Lung (tissue), 12 donors: ENCODE data around the gene MAPKAPK2. TPM values are rescaled to one million over a fixed set of nuclear protein-coding genes. Genes with fewer than 3 reads are reported as not detected.
A peak's percentile ranks its signal among the peaks of the same experiment; 100 is the strongest.

ENCODE experiments used
- ATAC-seq: fragments of 200-7000 bp; cut with Tn5 transposase; one replicate; pipeline ENCODE4 v1.9.1; 2020; ENCODE audit warnings: moderate number of reproducible peaks; ENCODE audit not compliant: insufficient read depth, low FRiP score
- DNase-seq, 3 donors: peaks; one replicate each; pipeline ENCODE4 v3.0.0-alpha.2; 2013 to 2017
- H3K27ac ChIP-seq, 2 donors: one replicate each; pipeline ENCODE4 v1.5.1; 2013; ENCODE audit warnings: mild to moderate bottlenecking in 2 of 2, moderate library complexity in 2 of 2, control low read depth in 1 of 2, inconsistent platforms in 1 of 2, low read depth in 1 of 2, low read length in 1 of 2
- H3K27me3 ChIP-seq, 3 donors: one replicate each; pipeline ENCODE4 v1.5.1; 2013; ENCODE audit warnings: low read length in 2 of 3; ENCODE audit not compliant: control insufficient read depth in 3 of 3, insufficient read depth in 3 of 3
- H3K36me3 ChIP-seq, 4 donors: one replicate each; pipeline ENCODE4 v1.5.1; 2013; ENCODE audit warnings: low read length in 4 of 4, mild to moderate bottlenecking in 1 of 4, moderate library complexity in 1 of 4; ENCODE audit not compliant: control insufficient read depth in 4 of 4, insufficient read depth in 4 of 4
- H3K4me1 ChIP-seq, 5 donors: one replicate each; pipeline ENCODE4 v1.5.1; 2013; ENCODE audit warnings: low read length in 5 of 5, mild to moderate bottlenecking in 2 of 5, moderate library complexity in 1 of 5; ENCODE audit not compliant: control insufficient read depth in 5 of 5, insufficient read depth in 5 of 5
- H3K4me3 ChIP-seq: one replicate; pipeline ENCODE4 v1.5.1; 2013; ENCODE audit warnings: mild to moderate bottlenecking, control low read depth, moderate library complexity
- H3K9ac ChIP-seq, 2 donors: one replicate each; pipeline ENCODE4 v1.5.1; 2013; ENCODE audit warnings: low read length in 2 of 2, control low read depth in 1 of 2; ENCODE audit not compliant: insufficient read depth in 1 of 2
- H3K9me3 ChIP-seq, 4 donors: one replicate each; pipeline ENCODE4 v1.5.1; 2013; ENCODE audit warnings: low read length in 3 of 4, mild to moderate bottlenecking in 1 of 4, moderate library complexity in 1 of 4; ENCODE audit not compliant: control insufficient read depth in 4 of 4, insufficient read depth in 3 of 4
- WGBS, 2 donors: extraction: QIAGEN DNeasy Blood & Tissue Kit; methylation state at CpG; one replicate each; pipeline ENCODE4 v1.1.7; 2013; 5-methylcytosine and 5-hydroxymethylcytosine counted together
- polyA plus RNA-seq, 2 donors: library from polyadenylated mRNA; stranded (reverse); fragments of 200-250 nt; gene quantifications; one replicate each; pipeline ENCODE4 v1.2.1, GENCODE V29; 2013
- total RNA-seq, 2 donors: library from RNA; depleted of rRNA in 1 of 2; stranded (reverse); fragments of >200 nt in 1 of 2; gene quantifications; one replicate each; pipeline ENCODE4 v1.2.1, GENCODE V29; 2014 to 2021
- TF ChIP-seq, protein P1 (sequence below): IDR thresholded peaks from 2 replicates; pipeline ENCODE4 v1.5.1; 2012; ENCODE audit warnings: mild to moderate bottlenecking; ENCODE audit errors: control extremely low read depth, extremely low read depth
- donor health status: control.
- donor health status: control.
- donor health status: Bipolar disorder and iron deficiency.
- donor health status: healthy.
- donor health status: DM: yes; HTN: yes; CAD: no.

The MAPKAPK2 gene
- total and polyA plus RNA-seq, 4 donors = 35.8 to 116 (median 75.1) TPM

DNA sequence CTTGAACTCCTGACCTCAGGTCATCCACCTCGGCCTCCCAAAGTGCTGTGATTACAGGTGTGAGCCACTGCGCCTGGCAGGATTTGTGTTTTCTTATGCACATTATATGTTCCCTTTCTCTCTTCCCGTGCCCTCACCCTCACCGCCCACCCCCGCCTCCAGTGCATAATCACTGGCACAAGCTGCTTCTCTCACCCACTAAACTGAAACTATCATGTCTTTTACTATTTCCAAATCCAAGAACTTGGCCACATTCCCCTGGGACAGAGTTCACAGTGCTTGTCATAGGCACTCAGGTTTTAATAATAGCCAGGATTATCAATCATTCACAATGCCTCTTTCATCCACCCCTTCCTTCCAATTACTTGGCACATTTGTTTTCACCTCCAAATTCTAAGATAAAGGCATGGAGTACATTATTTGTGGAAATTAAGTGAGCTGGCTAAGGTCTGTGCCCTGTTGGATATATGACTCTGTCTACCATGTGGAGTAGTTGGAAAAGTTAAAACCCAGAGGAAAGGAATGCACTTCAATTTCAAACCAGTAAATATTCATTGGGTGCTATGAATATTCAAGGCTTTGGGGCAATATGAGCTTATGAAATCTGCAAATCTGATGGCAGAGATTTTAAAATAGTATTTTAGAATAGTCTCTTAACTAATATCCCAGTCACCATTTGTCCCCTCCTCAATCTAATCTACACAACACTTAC is 17.6 kb upstream of the MAPKAPK2 start:
- no peak overlapping the region for H3K4me3 ChIP-seq
- DNase-seq (no peak), ATAC-seq (no peak)
- no peaks in the 10 kb centered on the region for H3K36me3 ChIP-seq
- TF ChIP-seq, protein P1, sequence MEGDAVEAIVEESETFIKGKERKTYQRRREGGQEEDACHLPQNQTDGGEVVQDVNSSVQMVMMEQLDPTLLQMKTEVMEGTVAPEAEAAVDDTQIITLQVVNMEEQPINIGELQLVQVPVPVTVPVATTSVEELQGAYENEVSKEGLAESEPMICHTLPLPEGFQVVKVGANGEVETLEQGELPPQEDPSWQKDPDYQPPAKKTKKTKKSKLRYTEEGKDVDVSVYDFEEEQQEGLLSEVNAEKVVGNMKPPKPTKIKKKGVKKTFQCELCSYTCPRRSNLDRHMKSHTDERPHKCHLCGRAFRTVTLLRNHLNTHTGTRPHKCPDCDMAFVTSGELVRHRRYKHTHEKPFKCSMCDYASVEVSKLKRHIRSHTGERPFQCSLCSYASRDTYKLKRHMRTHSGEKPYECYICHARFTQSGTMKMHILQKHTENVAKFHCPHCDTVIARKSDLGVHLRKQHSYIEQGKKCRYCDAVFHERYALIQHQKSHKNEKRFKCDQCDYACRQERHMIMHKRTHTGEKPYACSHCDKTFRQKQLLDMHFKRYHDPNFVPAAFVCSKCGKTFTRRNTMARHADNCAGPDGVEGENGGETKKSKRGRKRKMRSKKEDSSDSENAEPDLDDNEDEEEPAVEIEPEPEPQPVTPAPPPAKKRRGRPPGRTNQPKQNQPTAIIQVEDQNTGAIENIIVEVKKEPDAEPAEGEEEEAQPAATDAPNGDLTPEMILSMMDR = no peak
- H3K9ac ChIP-seq = no peak overlapping the region
- H3K27ac ChIP-seq = peak overlapping the region in 1 of 2 donors; percentile 84
- WGBS, 2 donors = 75 to 76% methylated on average over 5 of the region's 5 CpGs
- no peaks in the 10 kb centered on the region for H3K9me3 ChIP-seq
- peaks cover 0 to 8% (median 4%) of the 10 kb centered on the region in 5 donors for H3K4me1 ChIP-seq
- peaks cover 0 to 8% (median 0%) of the 10 kb centered on the region in 3 donors for H3K27me3 ChIP-seq

DNA sequence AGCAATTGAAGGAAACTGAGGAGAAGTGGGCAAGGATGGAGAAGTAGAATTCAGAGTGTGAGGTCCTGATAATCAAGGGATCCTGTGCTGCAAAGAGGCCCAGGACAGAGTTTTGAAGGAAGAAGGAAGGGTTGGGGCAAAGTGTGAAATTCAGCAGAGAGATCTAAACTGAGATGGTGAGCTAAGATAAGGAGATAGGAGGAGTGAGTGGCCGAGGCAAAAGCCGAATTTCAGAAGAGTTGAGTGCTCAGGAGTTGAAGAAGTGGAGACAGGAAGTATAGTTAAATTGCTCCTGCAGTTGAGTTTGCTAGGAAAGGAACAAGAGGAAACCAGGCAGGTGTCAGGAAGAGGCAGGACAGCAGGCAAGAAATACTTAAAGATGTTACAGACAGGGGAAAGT is 16.4 kb upstream of the MAPKAPK2 start:
- no peak overlapping the region for H3K27ac ChIP-seq
- 18 to 42% methylated on average over 2 of the region's 2 CpGs for WGBS, 2 donors
- TF ChIP-seq, protein P1 = no peak
- DNase-seq (no peak), ATAC-seq (no peak)
- no peak overlapping the region for H3K4me3 ChIP-seq
- H3K9me3 ChIP-seq = no peaks in the 10 kb centered on the region
- H3K27me3 ChIP-seq = peaks cover 0 to 2% (median 0%) of the 10 kb centered on the region in 3 donors
- H3K4me1 ChIP-seq = peaks cover 0 to 15% (median 7%) of the 10 kb centered on the region in 5 donors
- no peaks in the 10 kb centered on the region for H3K36me3 ChIP-seq
- H3K9ac ChIP-seq = no peak overlapping the region

DNA sequence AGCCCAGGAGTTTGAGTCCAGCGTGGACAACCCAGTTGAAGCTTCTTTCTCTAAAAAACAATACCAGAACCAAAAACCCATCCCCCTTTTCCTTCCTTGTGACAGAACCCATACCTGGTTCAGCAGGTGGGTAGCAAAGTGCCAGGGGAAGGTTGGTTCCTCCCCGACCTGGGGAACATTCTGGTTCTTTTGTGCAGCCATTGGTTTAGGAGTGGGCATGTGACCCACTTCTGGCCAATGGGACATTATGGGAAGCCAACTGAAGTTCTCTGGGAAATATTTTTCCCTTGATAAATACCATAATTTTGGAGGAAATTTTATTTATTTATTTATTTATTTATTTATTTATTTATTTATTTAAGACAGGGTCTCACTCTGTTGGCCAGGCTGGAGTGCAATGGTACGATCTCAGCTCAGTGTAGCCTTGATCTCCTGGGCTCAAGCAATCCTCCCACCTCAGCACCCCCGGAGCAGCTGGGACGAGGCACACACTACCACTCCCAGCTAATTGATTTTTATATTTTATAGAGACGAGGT is 15.8 kb upstream of the MAPKAPK2 start:
- 86 to 97% methylated on average over 6 of the region's 6 CpGs for WGBS, 2 donors
- Histone ChIP-seq H3K4me3 (no peak overlapping the region), H3K27me3 (no peaks in the 10 kb centered on the region), H3K27ac (no peak overlapping the region), H3K9me3 (no peaks in the 10 kb centered on the region), H3K4me1 (peaks cover 0 to 17% (median 4%) of the 10 kb centered on the region in 5 donors), H3K9ac (no peak overlapping the region), H3K36me3 (no peaks in the 10 kb centered on the region)
- DNase-seq = no peak
- ATAC-seq = no peak
- TF ChIP-seq, protein P1 = no peak
